DMS153 (cell line): Measurements from ENCODE around the gene SEMA3F.

ENCODE experiments used
- DNase-seq: peaks from one replicate; lab custom pipeline; 2025; lab: John Stamatoyannopoulos, UW

Gene SEMA3F

DNA sequence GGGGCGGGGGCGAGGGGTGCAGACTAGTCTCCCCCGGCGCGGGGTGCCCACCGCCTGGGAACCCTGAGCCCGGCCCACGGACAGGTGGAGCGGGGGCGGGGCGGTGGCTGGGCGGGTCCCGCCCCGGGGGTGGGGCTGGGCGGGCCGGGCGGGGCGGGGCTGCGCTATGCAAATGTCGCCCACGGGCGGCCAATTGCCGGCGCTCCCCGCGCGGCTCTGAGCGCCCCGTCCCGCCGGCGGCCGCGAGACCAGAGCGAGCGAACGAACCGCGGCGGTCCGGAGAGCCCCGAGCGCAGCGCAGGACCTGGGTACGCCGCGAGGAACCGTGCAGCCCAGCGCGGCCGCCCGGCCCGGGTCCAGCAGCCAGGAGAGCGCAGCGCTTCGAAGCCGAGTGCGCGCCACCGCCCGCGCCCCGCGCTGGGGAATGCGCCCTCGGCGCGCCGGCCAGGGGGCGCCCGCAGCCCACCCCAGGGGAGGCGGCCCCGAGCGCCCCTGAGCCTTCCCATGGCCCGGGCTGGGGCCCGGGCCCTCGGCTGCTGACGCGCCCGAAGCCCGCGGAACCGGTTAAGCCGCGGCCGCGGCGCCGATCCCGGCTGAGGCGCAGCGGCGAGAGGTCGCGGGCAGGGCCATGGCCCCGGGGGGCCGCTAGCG, at the start of gene SEMA3F:
Gene SEMA3F (plus strand): TSS at position 485 of the 651 bp plus-strand sequence. CDS start 4,299 bp downstream, outside the sequence.
- no peak for DNase-seq

DNA sequence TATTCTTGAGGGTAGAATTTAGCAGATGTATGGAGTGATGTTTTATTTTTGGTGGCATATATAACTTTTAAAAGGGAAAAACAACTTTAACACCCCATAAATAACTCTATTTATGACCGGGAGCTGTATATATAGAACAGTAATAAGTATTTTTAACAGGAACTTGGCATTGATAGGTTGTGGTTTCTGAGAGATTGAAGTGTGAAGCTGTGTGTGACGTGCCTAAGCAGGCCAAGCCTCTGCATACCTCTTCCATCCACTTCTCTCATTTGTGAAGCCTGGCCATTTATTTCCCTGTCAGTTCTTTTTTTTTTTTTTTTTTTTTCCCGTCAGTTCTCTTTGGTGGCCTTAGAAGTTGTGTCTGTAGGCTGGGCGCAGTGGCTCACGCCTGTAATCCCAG, 43.4 kb upstream of the SEMA3F start:
- no peak for DNase-seq

DNA sequence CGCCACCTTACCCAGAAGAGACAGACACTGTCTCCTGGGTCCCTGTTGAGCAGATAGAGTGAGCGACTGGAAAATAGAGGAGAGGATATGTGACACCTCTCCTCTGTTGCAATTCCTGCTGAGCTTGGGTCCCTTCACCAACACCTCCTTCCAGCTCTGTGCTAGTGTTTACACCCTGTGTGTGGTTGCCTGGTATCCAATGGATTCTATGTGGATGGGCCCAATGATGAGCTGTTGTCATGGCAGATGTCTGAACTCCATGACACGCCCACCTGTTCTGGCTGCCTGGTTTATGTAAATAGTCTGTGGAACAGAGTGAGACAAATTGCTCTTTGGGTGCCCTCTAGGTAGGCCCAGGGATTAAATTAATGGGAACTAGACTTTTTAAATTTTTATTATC, 42.7 kb upstream of the SEMA3F start:
- DNase-seq: no peak

DNA sequence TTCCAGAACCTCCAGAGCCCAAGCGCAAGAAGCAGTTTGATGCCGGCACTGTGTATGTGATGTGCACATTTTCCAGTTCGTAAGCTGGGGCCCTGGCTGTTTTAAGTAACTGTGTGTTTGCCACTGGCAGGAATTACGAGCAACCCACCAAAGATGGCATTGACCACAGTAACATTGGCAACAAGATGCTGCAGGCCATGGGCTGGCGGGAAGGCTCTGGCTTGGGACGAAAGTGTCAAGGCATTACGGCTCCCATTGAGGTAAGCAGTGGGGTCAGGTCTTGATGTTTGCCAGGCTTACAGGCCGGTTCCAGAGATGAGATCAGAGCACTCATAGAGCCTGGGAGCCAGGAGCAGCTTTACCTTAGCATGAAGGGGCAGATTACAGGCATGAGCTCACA, 38.0 kb upstream of the SEMA3F start:
- no peak for DNase-seq

DNA sequence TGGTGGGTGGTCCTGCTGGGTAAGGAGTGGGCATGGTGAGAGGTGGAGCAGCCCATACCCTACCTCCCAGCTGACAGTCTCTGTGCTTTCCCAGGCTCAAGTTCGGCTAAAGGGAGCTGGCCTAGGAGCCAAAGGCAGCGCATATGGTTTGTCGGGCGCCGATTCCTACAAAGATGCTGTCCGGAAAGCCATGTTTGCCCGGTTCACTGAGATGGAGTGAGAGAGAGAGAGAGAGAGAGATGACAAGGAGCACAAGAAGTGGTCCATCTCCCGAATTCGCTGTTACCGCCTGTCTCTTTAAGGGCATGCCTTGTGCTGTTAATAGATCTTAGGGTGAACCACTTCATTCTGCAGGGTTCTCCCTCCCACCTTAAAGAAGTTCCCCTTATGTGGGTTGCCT, 36.9 kb upstream of the SEMA3F start:
- DNase-seq: no peak

DNA sequence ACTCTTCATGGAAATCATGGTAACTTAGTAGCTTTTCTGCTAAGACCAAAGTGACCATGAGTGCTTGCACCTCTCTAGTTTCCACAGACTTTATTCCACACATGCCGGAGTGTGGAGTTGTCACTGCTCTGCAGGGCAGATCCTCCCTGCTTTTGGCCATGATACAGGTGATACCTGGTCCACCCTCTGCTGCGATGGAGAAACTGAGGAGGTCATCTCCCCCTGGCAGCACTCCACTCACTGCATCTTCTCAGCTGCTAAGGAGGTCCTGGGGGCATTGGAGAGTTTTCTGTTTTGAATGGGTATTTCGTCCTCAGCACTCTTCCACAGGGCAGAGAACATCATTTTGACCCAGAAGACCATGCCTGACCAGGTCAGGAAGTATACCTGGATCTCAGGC, 35.3 kb upstream of the SEMA3F start:
- DNase-seq: no peak

DNA sequence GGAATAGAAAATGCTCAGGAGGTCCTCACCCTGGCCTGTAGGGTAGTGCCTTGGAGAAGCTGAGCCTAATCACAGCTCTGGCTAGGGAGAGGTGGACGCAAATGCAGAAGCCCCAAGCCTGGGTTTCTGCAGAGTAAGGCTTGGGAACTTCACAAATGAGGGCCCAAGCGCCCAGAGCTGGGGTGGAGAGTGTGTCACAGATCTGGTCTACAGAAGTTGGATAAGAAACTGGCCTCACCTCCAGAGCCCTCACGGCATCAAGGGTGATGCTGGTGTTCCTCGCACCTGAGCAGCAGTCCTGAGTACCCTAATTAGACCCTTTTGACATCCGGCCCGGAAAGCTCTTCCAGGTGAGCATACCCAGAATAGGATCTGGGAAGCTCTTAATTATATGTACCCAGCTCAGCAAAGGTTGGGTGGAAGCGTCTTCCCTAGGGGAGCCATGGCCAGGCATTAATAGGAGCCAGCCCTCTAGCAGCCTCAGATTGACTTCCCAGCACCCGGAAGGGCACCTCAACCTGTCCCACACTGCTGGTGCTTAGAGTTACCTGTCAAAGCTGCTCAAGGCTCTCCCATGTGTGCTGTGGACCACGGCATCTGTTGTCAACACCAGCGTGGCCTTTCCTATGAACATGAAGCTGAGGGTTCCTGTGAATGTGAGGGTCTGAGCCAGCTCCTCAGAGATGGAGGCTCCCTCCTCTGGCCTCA, 34.6 kb upstream of the SEMA3F start:
- no peak for DNase-seq

DNA sequence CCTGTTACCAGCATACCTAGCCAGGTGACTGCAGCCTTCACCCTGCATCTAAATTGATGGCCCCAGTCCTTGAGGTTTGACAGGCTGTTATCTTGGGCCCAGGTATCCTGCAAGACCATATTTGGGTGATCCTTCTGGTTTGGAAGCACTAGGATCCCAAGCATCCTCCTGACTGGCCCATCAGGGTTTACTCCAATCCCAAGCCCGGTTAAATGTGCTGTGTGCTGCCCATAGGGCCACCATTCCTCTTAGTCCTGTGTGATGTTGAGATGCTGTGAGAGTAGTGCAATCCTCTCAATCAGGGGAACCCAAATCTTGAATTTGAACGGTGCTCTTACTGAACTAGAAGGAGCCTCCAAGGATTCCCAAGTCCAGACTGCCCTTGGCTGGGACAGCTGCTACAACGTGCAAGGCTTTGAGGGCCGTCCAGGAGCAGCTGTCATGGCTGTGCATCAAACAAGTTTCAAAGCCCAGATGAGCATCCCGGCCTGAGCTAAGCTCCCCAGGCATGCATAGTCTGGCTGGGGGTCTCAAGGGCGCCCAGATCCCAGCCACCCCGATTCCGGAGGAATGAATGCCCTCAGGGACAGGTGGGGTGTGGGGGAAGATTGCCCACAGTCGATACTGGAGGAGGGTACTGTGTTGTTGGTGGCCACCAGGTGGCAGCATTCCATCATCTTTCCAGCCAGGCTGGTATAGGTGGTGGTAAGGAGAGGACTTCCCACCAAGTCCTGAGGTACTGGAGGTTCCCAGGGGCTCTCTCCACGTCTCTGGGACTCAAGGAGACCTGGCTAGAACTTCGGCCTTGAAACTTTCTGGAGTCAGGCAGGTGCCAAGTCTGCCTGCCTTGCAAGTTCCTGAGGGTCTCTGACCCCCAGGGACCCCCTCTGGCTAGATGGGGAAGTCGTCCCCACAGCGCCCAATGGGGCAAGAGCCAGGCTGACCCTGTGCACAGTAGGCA, 33.8 kb upstream of the SEMA3F start:
- DNase-seq: no peak

DNA sequence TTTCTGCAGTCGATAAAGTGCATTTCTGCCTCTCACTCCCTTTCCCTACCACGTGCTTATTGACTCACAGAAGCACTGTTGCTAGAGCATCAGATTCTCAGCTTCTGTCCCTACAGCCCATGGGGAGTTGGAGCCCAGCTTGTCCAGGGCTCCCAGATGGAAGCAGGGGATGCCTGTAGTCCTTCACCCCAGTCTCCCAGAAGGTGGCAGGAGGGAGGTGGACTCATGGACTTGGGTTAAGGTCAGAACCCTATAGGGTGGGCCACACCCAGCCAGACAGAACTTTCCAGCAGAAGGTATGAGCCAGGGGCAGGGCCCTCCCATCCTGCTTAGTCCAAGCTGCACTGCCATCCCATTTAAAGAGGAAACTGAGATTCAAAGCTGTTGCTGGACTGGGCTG, 33.1 kb upstream of the SEMA3F start:
- DNase-seq: no peak

DNA sequence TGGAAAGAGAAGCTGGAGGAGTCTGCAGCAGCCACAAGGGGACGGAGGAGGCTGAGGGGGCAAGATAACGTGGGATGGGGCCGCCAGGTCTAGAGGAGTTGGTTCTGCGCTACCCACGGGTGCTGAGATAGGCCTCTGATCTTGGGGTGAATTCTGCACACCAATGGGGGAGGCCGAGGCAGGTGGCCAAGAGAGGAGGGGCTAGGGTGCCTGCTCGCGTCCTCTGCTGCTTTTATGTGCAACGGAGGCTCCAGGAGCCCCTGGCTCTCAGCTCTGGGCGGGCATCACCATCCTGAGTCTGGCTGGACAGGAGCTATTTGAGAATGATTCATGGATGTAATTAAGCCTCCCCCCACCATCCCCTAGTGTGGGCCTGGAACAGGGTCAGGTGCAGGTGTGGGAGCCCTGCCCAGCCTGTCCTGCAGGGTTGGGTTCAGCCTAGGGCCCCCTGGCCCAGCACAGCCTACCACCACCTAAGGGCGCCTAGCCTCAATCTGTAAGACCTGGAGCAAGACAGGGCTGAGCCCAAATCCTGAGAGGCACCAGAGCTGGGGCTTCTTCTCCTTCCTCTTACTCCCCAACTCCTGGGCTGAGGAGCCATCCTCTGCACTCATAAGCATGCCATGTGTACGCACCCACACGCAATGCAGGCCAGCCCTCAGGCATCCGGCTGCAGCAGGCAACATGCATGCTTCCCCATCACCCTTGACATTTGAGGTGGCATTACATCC, 32.3 kb upstream of the SEMA3F start:
- DNase-seq: no peak

DNA sequence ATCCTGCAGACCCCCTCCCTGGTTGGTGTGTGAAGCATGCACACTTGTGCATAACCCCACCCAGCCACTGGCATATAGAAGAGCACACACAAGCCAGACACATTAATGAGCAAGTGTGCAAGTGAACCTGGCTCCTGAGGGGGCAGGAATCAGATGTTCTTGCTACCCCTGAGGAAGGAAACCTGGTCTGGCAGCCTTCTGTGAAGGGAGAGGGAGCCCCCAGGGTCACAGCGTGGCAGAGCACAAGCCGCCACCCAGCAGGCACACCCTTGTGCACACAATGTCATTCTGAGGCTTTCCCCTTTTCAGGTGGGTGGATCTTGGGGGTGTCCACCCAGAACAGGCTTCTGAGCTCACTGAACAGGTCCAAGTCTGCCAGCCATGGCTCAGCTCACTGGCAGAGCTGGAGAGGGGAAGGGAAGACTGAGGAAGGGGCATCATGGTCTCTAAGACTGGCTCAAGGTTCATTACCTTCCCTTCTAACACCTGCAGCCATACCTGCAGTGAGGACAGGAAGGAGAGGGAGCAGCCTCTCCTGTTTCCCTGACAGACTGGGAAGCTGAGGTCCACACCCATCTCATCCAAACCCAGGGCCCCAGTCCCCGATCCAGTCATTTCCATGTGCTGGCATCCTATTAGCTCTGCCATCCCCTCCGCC, 31.6 kb upstream of the SEMA3F start:
- DNase-seq: no peak

DNA sequence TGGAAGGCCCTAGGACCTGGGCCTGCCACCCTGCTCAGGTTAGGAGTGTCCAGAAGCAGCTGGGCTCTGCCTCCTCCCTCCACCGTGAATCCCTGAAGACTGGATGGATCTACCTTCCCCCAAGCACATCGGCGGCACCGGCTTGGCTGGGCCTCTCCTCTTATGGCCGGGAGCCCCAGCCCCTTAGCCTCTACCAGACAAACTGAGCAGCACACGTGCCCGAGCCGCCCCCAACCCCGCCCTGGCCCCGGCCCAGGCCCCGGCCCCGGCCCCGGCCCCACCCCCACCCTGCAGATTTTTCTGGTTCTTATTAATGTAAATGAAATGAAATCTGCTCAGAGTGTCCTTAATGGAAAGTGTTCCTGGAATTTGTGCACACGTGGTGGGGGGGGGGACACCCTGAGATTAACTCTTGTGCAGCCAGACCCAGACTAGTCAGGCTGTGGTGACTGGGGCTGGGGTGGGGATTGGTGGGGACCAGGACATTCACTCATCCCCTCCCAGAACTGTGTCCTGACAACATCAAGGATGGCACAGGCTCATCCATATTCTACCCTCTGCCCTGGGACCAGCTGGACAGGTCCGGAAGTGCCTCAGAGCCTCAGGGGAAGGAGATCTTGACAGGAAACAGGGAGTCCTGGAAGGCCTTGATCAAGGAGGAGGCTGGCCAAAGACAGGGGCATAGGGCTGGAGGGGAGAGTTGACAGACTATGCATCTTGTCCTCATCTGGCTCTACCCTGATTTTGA, 30.9 kb upstream of the SEMA3F start:
- no peak for DNase-seq

DNA sequence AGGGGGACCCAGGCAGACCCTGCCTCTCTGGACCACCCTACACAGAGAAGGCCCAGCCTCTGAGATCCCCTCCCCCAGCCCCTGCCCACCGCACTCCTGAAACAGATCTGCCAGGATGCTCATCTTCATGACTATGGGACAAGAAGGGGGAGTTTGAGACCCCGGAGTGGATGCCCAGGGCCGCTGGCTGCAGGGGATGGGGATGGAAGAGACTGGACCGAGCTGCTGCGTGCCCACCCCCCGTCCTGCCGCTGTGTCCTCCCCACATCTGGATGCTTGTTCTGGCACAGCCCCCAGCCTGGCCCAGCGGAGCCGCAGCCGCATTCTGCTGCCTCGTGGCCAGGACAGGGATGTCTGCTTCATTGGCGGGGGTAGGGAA, 30.3 kb upstream of the SEMA3F start:
- DNase-seq: no peak

DNA sequence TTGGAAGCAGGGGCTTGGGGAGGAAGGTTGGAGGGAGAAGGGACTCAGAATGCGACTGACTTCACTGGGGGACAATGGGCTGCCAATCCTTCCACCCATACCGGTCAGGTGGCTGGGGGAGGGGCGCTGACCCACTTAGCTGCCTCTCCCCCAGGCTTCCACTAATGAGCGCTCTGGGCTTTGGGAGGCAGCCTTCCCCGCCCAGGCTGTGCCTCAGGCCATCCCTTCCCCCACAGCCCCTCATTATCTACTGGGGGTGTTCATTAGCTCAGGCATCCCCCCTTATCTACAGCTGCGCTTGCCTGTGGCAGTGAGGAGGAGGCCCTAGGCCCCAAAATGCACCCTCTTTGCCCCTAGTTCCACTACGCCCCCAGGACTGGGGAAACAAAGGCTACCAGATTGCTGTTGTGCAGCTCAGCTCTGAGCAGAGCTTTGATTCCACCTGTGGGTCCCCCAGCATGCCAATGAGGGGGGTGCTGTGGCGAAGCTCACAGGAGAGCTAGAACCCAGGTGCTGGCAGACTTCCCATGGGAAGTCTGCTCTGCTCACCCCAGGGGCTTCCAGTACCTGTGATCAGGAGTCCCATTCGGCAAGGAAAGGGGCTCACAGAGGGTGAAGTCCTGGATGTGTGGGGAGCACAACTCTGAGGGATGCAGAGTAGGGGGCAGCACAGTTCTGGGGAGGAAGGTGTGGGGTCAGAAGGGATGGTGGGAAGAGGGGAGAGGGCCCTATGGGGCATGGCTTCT, 29.4 kb upstream of the SEMA3F start:
- no peak for DNase-seq

DNA sequence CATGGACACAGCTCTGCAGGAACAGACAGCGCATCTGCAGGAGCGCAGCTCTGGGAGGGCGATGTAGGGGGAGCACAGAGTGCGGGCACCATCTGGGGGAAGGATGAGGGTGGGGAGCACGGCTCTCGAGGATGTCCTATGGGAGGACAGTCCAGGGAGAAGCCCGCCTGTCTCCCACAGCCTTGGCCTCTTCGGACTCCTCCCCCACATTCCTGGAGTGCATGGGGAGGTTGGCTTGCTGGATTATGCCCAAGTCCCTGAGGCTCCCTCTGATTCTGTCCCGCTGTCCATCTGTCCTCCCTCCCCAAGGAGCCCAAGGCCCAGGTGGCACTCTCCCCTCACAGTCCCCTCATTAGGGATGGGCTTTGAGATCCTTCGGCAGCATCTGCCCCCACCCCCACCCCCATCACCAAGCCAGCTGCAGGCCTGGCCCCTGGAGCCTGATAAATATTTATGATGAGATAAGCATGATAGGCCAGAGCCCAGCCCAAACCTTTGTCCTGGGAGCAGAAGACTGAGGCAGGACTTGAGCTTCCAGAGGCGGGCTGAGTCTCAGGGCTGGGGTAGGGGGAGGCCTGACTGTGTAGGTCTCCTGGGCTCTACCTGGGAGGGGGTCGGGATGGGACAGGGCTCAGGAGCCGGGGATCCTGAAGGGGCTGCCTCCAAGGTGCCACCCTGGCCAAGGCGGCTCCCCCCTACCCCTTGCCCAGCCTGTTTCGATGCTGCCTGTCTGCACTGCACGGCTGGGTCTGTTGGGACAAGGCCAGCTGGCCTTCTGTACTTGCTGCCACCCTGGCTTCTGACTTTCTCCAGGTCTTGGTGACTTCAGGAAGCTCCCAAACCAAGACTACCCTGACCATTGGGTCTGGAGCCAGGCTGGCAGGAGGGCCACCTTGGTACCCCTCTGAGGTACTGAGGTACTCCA, 28.6 kb upstream of the SEMA3F start:
- no peak for DNase-seq

DNA sequence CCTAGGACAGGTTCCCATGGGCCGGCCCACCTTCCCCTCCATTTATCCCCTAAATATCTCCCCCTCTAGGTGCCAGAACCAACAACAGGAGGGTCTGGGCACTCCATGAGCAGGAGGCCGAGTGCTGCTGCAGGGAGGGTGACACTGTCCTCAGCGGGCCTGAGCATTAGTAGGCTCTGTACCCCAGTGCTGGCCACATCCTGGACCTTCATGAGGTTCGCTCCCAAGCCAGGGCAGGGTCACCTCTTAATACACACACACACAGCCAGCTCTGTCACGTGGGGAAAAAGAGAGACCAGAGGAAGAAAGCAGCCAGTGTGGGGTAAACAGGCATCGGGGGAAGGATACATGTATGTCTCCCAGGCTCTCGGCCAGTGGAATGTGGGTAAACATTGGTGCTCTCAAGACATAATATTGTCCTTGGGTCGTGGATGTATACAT, 27.9 kb upstream of the SEMA3F start:
- no peak for DNase-seq

DNA sequence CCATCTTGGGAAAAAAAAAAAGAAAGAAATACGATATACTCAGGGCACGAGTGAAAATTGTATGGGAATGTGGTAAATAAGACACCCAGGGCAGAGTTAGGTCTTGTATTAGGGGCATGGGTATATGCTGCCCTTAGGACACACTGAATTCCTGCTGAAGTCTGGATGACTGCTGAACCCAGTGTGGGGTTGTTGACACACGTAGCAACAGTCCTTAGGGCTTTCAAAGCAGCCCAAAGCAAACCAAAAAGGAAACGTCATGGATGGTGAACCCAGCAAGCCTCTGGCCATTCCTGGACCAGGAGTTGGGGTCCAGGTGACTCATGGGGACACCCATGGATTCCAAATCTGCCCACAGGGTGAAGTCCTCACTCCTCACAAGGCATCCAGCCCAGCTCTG, 27.1 kb upstream of the SEMA3F start:
- DNase-seq: no peak

DNA sequence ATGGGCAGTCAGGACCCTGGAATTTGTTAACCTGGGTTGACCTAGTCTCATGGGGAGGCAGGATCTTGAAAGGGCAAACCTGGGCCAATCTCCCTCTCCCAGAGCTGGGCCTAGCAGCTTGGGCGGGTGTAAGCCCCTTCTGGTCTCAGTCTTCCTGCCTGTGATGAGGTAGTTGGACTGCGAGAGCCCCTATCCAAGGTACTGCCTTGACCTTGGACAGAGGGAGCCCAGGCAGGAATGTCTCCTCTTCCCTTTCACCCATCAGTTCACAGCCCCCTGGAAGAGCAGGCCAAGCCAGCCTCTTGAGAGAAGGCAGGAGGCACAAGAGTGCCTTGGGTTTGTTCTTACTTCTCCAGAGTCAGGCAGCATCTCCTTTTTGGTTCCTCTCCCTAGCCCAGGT, 24.7 kb upstream of the SEMA3F start:
- DNase-seq: no peak
